PC-9 (cell line): Measurements from ENCODE around the gene RAB3GAP2.

Source experiments
- EZH2 ChIP-seq: fragments of 200-600 bp; sonication (generic); IDR thresholded peaks from 2 replicates; pipeline ENCODE4 v1.8.0; 2017; ENCODE audit warnings: antibody characterized with exemption, low read depth
- TF ChIP-seq, protein P1 (sequence below): fragments of 200-600 bp; sonication (generic); conservative IDR thresholded peaks from 2 replicates; pipeline ENCODE4 v1.6.1; 2017; ENCODE audit warnings: mixed run types, antibody characterized with exemption, mild to moderate bottlenecking, moderate library complexity

DNA sequence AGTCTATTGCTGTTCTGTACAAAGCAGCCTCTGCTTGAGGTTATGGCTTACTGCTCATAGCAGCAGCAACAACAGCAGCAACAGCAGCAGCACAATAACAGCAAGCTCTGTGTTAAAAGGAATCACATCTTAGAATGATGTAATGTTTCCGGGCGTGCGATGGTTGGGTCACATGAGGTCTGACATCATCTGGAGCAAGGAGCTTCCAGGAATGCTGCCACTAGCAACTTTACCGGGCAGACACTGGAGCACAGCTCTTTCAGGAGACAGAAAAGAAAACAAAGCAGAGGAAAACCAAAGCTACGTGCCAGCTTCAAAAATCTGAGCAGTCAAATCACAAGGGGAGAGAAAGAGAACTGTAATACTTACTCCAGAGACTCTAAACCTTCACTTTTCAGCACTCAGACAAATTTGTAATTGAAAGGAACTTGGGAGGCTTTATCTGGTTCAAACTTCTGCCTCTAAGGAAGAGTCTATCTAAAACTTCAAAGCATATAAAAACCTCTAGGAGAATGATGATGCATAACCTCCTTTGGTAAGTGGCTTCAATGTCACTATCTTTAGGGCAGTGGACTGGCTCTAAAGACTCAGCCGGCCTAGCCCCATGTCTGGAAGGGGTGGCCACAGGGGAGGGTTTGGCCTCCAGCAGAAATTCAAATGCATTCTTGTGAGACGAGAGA, 28.3 kb upstream of the RAB3GAP2 start:
- TF ChIP-seq, protein P1, sequence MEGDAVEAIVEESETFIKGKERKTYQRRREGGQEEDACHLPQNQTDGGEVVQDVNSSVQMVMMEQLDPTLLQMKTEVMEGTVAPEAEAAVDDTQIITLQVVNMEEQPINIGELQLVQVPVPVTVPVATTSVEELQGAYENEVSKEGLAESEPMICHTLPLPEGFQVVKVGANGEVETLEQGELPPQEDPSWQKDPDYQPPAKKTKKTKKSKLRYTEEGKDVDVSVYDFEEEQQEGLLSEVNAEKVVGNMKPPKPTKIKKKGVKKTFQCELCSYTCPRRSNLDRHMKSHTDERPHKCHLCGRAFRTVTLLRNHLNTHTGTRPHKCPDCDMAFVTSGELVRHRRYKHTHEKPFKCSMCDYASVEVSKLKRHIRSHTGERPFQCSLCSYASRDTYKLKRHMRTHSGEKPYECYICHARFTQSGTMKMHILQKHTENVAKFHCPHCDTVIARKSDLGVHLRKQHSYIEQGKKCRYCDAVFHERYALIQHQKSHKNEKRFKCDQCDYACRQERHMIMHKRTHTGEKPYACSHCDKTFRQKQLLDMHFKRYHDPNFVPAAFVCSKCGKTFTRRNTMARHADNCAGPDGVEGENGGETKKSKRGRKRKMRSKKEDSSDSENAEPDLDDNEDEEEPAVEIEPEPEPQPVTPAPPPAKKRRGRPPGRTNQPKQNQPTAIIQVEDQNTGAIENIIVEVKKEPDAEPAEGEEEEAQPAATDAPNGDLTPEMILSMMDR: no peak
- no peak for TF ChIP-seq EZH2
